Measurements from ENCODE around the gene GINS1.

Gene GINS1

GRCh38 chr20:25407311-25408169 lies at the start of gene GINS1:
GINS1 (plus strand) TSS chr20:25407673; CDS start chr20:25407821, 148 bp downstream.
- peak; percentile 94 for DNase-seq

- peak; percentile 14 for DNase-seq
Observed at GRCh38 chr20:25360631-25361286, 46.7 kb upstream of the GINS1 start.

DNA sequence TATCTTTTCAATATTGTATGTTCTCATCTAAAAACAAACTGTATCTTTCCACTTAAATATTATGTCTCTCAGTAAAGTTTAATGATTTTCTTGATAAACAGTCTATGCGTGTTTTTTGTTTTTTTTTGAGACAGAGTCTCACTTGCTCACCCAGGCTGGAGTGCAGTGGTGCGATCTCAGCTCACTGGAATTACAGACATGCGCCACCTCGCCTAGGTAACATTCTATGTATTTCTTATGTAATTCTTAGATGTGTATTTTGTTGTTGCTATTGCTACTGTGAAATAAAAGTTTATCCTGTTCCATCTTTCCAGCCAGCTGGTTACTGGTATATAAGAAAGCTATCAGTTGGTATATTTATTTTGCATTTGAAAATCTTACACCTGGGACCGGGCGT lies 46.2 kb upstream of the GINS1 start:
- DNase-seq = no peak

GRCh38 chr20:25364180-25364788 lies 43.2 kb upstream of the GINS1 start:
- no peak for DNase-seq

- DNase-seq = no peak
Observed at GRCh38 chr20:25364879-25365699, 42.4 kb upstream of the GINS1 start.

DNA sequence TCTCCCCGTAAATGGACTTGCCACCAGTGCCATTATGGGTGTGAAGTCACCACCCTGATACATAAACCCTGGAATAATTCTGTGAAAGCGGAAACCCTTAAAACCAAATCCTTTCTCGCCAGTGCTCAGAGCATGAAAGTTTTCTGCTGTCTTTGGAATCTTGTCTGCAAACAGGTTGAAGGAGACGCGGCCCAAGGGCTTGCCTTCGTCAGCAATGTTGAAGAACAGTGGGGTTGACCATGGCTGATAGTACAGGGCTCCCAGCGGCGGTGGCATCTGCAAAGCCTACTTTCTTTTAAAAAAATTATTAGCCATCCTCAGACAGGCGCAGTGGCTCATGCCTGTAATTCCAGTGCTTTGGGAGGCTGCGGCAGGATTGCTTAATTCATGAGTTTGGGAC lies 38.9 kb upstream of the GINS1 start:
- DNase-seq = no peak

- DNase-seq = no peak
Observed at GRCh38 chr20:25368976-25369375, 38.5 kb upstream of the GINS1 start.

GRCh38 chr20:25369529-25369928 lies 37.9 kb upstream of the GINS1 start:
- no peak for DNase-seq

DNA sequence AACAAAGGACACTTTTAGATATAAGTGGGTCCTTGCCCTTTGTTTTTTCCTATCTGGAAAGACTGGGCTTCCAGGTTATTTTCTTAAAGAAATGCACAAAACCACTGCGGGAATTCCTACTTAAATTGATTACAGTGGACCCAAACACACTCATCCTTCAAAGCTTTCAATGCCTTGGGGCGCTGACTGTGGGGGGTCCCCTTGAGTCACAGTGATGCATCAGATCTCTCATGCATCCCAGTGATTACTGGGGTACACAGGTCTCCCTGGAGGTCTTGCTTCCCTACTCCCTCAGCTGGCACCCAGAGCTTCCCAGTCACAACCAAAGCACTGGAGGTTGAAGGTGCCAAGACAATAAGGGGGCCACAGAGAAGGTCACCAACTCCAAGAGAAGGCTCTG lies 37.5 kb upstream of the GINS1 start:
- no peak for DNase-seq

DNA sequence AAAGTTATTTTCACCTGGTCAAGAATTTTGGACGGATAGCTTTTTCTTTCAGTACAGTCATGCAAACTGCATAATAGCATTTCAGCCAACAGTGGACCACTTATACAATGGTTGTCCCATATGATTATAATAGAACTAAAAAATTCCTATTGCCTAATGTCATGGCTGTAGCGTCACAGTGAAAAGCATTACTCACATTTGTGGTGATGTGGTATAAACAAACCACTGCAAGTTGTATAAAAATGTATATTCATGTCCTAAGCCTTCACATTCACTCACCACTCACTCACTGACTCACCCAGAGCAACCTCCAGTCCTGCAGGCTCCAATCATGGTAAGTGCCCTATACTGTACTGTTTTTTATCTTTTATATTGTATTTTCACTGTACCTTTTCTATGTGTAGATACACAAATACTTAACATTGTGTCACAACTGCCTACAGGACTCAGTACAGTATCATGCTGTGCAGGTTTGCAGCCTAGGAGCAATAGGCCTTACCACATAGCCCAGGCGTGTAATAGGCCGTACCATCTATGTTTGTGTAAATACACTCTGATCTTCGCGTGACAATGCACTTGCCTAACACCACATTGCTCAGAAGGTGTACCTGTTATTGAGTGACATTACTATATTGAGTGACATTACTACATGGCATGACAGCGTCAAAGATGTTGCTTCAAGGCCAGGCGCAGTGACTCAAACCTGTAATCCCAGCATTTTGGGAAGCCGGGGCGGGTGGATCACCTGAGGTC lies 34.7 kb upstream of the GINS1 start:
- DNase-seq = no peak

DNA sequence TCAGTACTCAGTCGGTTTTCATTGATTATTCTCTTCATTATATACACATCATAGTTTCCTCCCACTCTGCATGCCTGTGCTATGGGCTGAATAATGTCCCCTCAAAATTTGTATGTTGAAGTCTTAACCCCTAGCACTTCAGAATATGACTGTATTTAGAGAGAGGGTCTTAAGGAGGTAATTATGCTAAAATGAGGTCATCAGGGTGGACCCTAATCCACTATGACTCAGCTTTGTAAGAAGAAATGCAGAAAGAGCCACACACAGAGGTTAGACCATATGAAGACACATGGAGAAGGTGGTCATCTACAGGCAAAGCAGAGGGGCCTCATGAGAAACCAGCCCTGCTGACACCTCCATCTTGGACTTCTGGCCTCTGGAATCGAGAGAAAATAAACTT lies 32.6 kb upstream of the GINS1 start:
- no peak for DNase-seq

GRCh38 chr20:25376236-25376635 lies 31.2 kb upstream of the GINS1 start:
- DNase-seq = no peak

- DNase-seq = no peak
Observed at GRCh38 chr20:25376886-25377285, 30.6 kb upstream of the GINS1 start.

DNA sequence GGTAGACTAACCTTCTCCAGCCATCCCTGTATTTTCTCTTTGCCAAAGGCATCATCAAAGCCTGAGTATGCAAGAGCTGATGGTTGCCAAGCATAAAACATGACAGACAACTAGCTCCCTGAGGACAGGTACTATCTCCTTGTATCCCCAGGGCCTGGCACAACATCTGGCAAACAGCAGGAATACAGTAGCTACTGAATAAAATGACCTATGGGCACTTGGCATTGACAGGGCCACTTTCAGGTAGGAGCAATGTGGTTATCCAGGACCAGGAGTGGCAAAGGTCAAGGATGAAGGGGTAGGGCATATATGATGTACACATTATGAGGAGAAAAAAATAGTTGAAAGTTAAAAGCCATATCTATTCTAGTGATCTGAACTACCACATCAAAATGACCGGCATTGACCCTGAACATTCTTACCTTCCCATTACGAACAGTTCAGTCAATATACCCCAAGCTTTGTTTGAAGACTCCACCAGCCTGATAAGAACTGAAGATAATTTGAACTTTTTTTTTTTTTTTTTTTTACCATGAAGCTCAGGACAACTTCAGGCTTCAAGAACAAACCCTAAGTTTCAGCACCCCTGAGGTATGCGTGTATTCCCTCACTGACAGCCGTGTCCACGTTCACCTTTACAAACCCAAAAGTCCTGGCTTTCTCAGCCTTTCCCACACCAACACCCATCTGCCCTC lies 29.1 kb upstream of the GINS1 start:
- DNase-seq = no peak

DNA sequence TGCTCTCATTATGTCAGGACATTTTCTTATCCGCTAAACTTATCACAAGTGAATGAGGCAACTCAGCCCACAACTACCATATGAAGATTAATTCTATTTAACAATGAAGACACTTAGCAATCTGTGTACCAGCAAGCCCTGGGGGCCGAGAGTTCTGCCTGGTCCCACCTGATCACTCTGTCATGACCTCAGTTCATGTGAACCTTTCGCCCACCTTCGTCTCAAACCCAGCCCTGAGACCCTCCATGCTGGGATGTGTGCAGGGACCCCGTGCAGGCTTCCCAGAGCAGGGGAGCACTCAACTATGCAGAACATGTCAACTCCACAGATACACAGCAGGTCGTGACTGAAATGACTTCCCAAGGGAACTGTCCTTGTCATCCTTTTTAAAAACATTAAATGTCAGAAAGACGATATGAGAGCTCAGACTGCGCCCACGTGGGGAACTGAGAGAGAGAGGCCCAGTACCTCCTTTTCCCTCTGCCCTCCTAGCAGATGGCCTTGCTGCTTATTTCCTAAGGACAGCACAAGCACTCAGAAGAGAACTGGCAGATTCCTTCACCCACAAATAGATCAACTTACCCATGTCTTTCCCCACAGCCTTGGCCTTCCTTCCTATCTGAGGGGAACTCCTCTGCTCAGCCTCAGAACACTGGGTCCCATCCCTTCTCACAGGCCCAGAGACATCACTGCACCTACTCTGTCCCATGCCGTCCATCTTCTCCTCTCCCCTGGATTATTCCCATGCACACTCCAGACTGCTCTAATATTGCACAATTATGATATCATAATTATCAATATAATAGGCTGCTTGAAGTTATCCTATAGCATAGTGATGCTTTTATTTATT lies 28.4 kb upstream of the GINS1 start:
- no peak for DNase-seq

GRCh38 chr20:25380945-25381614 lies 26.4 kb upstream of the GINS1 start:
- DNase-seq = no peak

- no peak for DNase-seq
Observed at GRCh38 chr20:25382704-25383370, 24.6 kb upstream of the GINS1 start.

- DNase-seq = peak; percentile 27
Observed at GRCh38 chr20:25389401-25389857, 18.0 kb upstream of the GINS1 start.

GRCh38 chr20:25389858-25390537 lies 17.5 kb upstream of the GINS1 start:
- peak; percentile 57 for DNase-seq

All from OCI-M1 (cell line).